Hippocampal formation (tissue), 2 donors: ENCODE data around the gene KDM4B.

ENCODE experiments used
- DNase-seq, 2 donors: peaks; one replicate each; lab custom pipeline; 2025; lab: John Stamatoyannopoulos, UW

The KDM4B gene

DNA sequence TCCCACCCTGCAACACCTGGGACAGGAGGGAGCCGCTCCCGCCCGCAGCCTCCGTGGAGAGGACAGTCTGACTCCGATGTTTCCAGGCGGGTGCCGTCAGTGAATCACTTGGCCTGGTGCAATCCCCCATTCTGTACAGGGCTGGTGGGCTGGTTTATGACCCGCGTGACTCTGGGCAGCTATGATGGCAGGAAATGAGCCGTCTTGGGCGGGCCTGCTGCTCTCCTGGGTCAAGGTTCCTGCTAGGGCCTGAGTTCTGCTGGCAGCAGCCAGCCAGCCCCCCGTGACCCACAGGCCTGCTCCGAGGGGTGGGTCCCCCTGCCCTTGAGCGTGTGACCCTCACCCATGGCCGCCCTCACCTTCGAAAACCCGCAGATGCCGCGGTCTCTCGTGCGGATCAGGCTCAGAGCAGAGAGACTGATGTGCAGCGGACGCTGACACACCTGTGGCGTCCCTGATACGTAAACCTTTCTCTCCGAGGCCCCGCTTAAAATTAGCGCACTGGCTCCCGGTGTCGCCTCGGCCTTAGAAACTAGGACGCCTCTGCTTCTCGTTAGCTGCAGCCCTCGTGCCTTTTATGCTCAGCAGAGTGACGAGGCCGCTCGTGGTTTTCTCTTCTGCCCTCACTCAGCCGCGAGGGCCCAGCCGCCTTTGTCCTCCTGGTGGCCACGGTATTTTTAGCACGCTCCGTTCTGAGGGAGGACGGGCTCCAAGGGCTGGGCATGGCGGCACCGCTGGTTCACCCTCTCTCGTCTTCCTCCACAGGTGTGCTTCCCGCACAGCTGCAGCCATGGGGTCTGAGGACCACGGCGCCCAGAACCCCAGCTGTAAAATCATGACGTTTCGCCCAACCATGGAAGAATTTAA lies 63.4 kb downstream of the KDM4B start:
- DNase-seq = no peak

- no peak for DNase-seq
Measured at GRCh38 chr19:5035105-5035761, 66.3 kb downstream of the KDM4B start.

- peak; percentile 63 to 64 for DNase-seq
Measured at GRCh38 chr19:5035793-5036697, 67.1 kb downstream of the KDM4B start.

- DNase-seq = peak; percentile 53 to 59
Measured at GRCh38 chr19:5036698-5037563, 68.0 kb downstream of the KDM4B start.

DNA sequence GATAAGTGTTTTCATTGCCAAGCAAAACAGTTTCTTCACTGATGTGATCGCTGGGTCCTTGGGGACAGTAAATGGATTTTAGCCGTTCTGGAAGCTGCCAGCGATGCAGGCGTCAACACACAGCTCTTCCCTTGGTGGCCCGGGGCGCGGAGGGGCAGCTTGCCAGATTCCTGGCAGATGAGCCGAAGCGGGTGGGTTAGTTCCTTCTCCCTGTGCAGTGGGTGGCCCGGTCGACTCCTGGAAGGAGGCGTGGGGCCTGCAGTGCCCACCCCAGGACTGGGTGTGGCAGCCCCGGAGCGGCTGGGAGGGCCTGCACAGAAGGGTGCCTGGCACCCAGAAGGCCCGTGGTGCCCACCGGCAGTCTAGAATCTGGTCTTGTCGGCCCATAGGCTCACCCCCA lies 69.0 kb downstream of the KDM4B start:
- no peak for DNase-seq

DNA sequence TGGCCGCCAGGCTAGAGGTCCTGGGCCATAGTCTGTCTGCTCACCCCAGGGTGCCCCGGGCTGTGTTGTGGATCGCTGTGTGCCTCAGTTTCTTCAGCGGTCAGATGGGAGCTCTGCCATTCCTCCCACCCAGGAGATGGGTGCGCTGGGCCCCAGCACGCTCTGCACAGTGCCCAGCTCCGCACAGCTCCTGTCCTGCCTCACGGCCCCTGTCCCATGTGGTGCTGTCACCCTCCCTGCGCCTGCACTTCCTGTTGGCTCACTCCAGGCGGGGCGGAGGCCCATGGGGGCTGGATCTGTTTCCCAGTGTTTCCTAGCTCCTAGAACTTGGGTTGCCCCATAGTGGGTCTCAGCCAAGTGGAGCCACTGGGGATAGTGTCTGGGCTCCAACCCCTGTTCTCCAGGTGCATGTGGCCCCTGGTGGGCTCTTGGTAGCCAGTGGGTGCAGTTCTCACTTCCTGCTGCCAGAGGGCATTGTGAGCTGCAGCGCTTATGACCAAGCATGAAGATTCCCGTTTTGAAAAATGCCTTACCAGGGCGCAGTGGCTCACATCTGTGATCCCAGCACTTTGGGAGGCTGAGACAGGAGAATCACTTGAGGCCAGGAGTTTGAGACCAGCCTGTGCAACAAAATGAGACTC lies 69.8 kb downstream of the KDM4B start:
- no peak for DNase-seq

DNA sequence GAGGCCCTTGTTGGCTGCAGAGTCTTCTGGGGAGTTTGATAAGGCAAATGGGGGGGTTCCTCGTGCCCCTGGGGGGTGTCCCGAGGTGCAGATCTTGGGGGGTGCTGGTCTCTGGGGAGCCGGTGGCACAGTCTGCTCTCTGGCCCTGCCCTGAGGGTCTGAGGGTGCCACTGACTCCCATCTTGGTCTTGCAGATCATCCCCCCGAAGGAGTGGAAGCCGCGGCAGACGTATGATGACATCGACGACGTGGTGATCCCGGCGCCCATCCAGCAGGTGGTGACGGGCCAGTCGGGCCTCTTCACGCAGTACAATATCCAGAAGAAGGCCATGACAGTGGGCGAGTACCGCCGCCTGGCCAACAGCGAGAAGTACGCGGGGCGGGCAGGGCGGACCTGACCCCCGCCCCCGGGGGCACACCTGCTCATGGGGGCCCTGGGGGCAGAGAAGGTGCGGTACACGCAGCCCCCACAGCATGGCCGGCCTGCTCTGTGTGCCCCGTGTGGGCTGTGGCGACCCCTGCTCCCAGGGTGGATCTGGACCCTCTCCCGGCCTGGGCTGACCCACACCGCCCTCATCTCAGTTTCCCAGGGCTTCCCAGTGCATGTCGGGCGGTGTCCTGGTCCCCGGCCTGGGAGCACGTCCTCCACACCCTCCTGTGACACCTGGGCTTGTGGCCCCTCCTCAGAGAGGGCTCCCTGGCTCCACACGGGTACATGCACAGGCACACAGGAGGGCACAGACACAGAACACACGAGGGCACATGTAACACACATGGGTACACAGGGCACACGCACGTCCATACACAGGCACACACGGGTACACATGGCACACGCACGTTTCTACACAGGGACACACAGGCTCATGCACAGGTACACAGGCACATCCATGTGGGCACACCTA lies 71.0 kb downstream of the KDM4B start:
- DNase-seq = no peak

DNA sequence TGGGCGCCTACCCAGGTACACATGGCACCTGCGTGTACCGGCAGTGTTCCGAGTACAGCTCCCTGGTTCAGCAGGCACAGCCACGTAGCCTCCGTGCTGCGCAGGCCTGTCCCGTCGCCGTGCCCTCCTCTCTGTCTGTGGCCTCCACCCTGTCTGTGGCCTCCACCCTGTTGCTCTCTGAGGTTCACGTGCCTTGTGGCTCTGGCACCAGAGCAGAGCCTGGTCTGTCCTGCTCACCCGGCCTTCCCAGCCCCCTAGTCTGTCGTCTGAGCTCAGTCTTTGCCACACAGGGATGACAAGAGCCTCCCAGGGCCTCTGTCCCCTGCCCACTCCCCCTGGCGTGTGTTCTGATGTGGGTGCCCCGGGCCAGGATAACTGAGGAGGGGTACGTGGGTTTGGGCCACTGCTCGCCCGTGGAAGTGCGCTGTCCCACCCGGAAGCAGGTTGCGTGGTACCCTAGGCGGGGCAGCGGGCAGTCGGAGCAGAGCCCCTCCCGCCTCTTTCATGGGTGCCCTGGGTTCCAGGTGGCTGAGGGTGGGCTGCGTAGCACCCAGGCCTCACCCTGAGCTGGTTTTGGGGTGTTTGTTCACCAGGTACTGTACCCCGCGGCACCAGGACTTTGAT lies 71.7 kb downstream of the KDM4B start:
- DNase-seq = no peak

GRCh38 chr19:5041168-5041912 lies 72.4 kb downstream of the KDM4B start:
- no peak for DNase-seq

DNA sequence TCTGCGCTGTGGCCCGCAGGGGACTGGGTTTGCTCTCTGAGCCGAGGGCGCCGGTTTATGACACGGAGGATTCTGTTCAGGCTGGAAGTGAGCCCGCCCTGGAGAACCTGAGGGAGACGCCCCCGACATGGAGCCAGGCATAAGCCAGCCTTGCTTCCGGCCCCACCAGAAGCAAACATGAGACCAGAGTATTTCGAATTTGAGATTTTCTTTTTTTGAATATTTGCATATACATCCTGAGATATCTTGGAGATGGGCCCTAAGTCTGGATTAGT lies 72.9 kb downstream of the KDM4B start:
- DNase-seq = no peak

- no peak for DNase-seq
Measured at GRCh38 chr19:5042556-5042955, 73.6 kb downstream of the KDM4B start.

GRCh38 chr19:5045029-5045428 lies 76.1 kb downstream of the KDM4B start:
- DNase-seq = no peak

- no peak for DNase-seq
Measured at GRCh38 chr19:5045956-5046338, 77.0 kb downstream of the KDM4B start.

DNA sequence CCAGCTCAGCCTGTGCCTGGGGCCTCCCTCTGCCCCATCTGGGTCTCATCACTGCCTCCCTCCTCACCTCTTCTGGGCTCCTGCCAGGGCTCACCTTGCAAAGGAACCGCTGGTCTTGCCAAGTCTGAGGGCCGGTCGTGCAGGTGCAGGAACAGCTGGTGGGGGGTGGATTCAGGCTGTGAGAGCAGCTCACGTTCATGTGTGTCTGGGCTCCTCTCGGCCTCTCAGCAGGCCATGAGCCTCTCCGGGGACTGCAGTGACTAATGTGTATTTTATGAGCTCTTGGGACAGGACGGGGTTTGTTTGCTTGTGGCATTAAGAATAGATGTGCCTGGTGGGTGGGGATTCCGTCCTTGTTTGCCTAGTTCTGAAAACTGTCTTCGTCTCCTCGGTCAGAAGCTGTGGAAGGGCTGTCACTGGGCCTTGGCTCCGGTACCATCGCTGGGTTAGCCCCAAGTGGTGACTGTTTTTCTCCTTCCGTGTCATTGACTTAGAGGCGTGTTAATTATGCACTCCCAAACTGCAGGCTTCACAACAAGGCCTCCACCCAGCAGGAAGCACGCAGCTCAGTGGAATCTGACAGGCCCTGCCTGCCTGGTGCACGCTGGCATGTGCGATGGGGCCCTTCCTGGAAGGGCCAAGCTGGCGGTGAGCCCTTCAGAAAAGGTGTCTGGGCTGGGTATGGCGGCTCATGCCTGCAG lies 77.6 kb downstream of the KDM4B start:
- DNase-seq = no peak

DNA sequence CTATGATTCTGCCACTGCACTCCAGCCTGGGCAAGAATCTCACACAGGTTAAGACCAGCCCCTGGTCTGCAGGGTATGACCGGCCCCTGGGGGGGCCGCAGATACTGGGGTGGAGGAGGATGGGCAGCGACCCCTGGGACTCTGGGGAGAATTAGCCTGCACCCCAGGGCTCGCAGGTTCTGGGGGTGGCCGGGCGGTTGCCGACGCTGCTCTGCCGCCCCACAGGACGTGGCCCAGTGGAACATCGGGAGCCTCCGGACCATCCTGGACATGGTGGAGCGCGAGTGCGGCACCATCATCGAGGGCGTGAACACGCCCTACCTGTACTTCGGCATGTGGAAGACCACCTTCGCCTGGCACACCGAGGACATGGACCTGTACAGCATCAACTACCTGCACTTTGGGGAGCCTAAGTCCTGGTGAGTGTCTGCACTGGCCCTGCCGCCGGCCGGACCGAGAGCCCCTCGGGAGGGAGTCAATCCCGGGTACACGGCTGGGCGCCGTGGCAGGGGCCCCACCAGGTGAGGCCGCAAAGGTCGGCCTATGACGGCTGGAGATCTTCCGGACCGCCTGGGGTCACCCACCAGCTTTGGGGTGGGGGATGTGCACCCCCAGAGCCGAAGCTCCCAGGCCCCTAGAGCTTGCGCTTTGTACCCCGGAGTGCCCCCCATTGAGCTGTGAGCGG lies 78.5 kb downstream of the KDM4B start:
- no peak for DNase-seq

- peak; percentile 47 to 48 for DNase-seq
Measured at GRCh38 chr19:5048091-5048726, 79.3 kb downstream of the KDM4B start.
